ENCODE measurements around the gene TRPC1. TPM values are rescaled to one million over a fixed set of nuclear protein-coding genes. Genes with fewer than 3 reads are reported as not detected.

The TRPC1 gene
- polyA plus RNA-seq (2013, experiment 1 of 2) = 8.2 TPM
- 7.7 TPM for polyA plus RNA-seq (2013, experiment 2 of 2)

DNA sequence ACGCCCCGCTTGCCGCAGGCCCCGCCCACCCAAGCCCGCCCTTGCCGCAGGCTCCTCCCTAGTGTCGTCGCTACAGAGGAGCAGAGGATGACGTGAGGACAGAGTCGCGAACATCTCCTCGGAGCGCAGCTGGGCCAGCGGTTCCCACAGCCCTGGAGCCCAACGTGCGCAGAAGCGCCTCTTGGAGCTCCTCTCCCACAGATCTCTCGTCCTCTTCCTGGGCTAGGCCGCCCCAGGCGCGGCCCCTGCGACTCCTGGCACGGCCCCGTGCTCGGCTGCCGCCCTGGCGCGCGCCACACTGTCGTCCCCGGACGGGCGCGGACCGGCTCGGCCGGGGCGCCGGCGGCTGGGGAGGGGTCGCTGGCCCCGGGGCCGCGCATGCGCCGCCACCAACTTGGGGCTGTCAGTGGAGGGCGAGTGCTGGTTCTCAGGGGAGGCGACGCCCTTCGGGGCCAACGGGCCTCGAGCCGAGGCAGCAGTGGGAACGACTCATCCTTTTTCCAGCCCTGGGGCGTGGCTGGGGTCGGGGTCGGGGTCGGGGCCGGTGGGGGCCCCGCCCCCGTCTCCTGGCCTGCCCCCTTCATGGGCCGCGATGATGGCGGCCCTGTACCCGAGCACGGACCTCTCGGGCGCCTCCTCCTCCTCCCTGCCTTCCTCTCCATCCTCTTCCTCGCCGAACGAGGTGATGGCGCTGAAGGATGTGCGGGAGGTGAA, at the start of gene TRPC1:
Gene TRPC1 (plus strand): TSS at position 67 of the 714 bp plus-strand sequence. CDS start 526 bp downstream, at position 593.
- H3K4me1 ChIP-seq (ENCODE audit: control insufficient read depth, low read depth, low read length) = no peaks in the 10 kb centered on the region
- peak; percentile 96 for DNase-seq
- H2AK5ac ChIP-seq (ENCODE audit: low read length) = no peak within 1 kb of the TSS
- H3K4me2 ChIP-seq (ENCODE audit: low read length) = peak within 1 kb of the TSS; percentile 85
- WGBS (ENCODE audit: extremely low coverage, insufficient coverage, low lambda C conversion rate) = no CpG with 5 or more reads among the region's 73 CpGs
- H3K79me2 ChIP-seq (ENCODE audit: control insufficient read depth, insufficient read depth, low read length) = no peaks in the 10 kb centered on the region
- peak within 1 kb of the TSS; percentile 52 for H3K18ac ChIP-seq (ENCODE audit: low read length)
- peak within 1 kb of the TSS; percentile 98 for H3K56ac ChIP-seq (ENCODE audit: low read length)
- H3K4ac ChIP-seq (ENCODE audit: low read depth, low read length) = no peak within 1 kb of the TSS
- H4K5ac ChIP-seq (ENCODE audit: low read length) = peak within 1 kb of the TSS; percentile 17
- H4K8ac ChIP-seq (ENCODE audit: low read depth, low read length) = no peak within 1 kb of the TSS
- H3K23ac ChIP-seq (ENCODE audit: low read length) = peak within 1 kb of the TSS; percentile 81
- no peaks in the 10 kb centered on the region for H3K27me3 ChIP-seq (ENCODE audit: insufficient read depth, low read length, poor library complexity)
- H2BK15ac ChIP-seq (replicated peaks; ENCODE audit: low read depth) = no peak within 1 kb of the TSS
- H2BK120ac ChIP-seq (ENCODE audit: low read depth, low read length) = no peak within 1 kb of the TSS
- peak within 1 kb of the TSS; percentile 93 for H3K4me3 ChIP-seq (ENCODE audit: low read length)
- peak within 1 kb of the TSS; percentile 98 for H3K27ac ChIP-seq (ENCODE audit: low read depth, low read length)
- peaks cover 3% of the 10 kb centered on the region for H3K79me1 ChIP-seq (ENCODE audit: low read length)
- peak within 1 kb of the TSS; percentile 94 for H3K9ac ChIP-seq (ENCODE audit: low read length)
- H2BK5ac ChIP-seq (ENCODE audit: low read length) = peak within 1 kb of the TSS; percentile 82
- H3K36me3 ChIP-seq (ENCODE audit: control insufficient read depth, insufficient read depth, low read length) = no peaks in the 10 kb centered on the region

DNA sequence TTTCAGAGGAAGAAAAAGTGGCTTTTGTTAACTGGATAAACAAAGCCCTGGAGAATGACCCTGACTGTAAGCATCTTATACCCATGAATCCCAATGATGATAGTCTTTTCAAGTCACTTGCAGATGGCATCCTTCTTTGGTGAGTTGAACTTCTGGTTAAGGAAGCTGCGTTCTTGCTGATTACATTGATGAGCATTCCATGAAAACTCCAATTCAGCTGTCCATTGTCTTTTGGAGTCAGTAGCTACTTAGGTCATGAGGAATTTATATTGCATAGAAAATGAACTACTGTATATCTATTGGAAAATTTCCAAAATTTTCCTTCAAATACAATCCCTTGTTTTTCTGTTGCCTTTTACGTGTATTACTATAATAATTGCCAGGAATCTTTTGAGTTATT, 47.7 kb upstream of the TRPC1 start:
- WGBS (ENCODE audit: extremely low coverage, insufficient coverage, low lambda C conversion rate) = no CpG with 5 or more reads among the region's 2 CpGs
- Histone ChIP-seq H3K4ac (ENCODE audit: low read depth, low read length) (no peak overlapping the region), H2BK120ac (ENCODE audit: low read depth, low read length) (no peak overlapping the region), H3K4me2 (ENCODE audit: low read length) (no peak overlapping the region), H4K8ac (ENCODE audit: low read depth, low read length) (no peak overlapping the region), H3K36me3 (ENCODE audit: control insufficient read depth, insufficient read depth, low read length) (no peaks in the 10 kb centered on the region), H3K27me3 (ENCODE audit: insufficient read depth, low read length, poor library complexity) (no peaks in the 10 kb centered on the region), H3K56ac (ENCODE audit: low read length) (no peak overlapping the region), H2BK15ac (replicated peaks; ENCODE audit: low read depth) (no peak overlapping the region), H3K79me1 (ENCODE audit: low read length) (no peaks in the 10 kb centered on the region), H4K5ac (ENCODE audit: low read length) (no peak overlapping the region), H3K4me3 (ENCODE audit: low read length) (no peak overlapping the region), H3K23ac (ENCODE audit: low read length) (no peak overlapping the region), H3K79me2 (ENCODE audit: control insufficient read depth, insufficient read depth, low read length) (no peaks in the 10 kb centered on the region), H2AK5ac (ENCODE audit: low read length) (no peak overlapping the region), H2BK5ac (ENCODE audit: low read length) (no peak overlapping the region), H3K18ac (ENCODE audit: low read length) (no peak overlapping the region), H3K27ac (ENCODE audit: low read depth, low read length) (no peak overlapping the region), H3K4me1 (ENCODE audit: control insufficient read depth, low read depth, low read length) (no peaks in the 10 kb centered on the region), H3K9ac (ENCODE audit: low read length) (no peak overlapping the region)
- DNase-seq = no peak

DNA sequence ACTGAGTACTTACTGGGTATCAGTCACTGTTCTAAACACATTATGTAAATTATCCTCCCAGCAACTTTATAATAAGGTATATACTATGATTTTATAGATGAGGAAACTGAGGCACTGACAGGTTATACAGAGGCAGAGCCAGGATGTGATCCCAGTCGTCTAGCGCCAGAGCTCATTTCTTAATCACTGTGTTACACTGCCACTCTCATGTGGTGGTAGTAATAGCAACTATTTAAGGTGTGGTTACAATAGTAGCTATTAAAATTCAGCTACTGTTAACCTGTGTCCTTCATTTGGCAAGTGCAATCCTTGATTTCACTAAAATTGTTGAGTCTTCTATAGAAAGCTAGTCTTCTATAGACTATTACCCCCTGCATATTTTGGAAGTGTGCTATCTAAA, 43.1 kb upstream of the TRPC1 start:
- Histone ChIP-seq H2BK15ac (replicated peaks; ENCODE audit: low read depth) (no peak overlapping the region), H4K8ac (ENCODE audit: low read depth, low read length) (no peak overlapping the region), H2AK5ac (ENCODE audit: low read length) (no peak overlapping the region), H3K4ac (ENCODE audit: low read depth, low read length) (no peak overlapping the region), H4K5ac (ENCODE audit: low read length) (no peak overlapping the region), H3K4me3 (ENCODE audit: low read length) (no peak overlapping the region), H3K79me2 (ENCODE audit: control insufficient read depth, insufficient read depth, low read length) (no peaks in the 10 kb centered on the region), H3K23ac (ENCODE audit: low read length) (no peak overlapping the region), H3K18ac (ENCODE audit: low read length) (no peak overlapping the region), H3K9ac (ENCODE audit: low read length) (no peak overlapping the region), H3K56ac (ENCODE audit: low read length) (no peak overlapping the region), H3K79me1 (ENCODE audit: low read length) (no peaks in the 10 kb centered on the region), H3K4me2 (ENCODE audit: low read length) (no peak overlapping the region), H3K36me3 (ENCODE audit: control insufficient read depth, insufficient read depth, low read length) (no peaks in the 10 kb centered on the region), H3K27me3 (ENCODE audit: insufficient read depth, low read length, poor library complexity) (no peaks in the 10 kb centered on the region), H2BK5ac (ENCODE audit: low read length) (no peak overlapping the region), H3K27ac (ENCODE audit: low read depth, low read length) (no peak overlapping the region), H3K4me1 (ENCODE audit: control insufficient read depth, low read depth, low read length) (no peaks in the 10 kb centered on the region), H2BK120ac (ENCODE audit: low read depth, low read length) (no peak overlapping the region)
- no peak for DNase-seq
- WGBS (ENCODE audit: extremely low coverage, insufficient coverage, low lambda C conversion rate) = no CpG with 5 or more reads among the region's 2 CpGs

DNA sequence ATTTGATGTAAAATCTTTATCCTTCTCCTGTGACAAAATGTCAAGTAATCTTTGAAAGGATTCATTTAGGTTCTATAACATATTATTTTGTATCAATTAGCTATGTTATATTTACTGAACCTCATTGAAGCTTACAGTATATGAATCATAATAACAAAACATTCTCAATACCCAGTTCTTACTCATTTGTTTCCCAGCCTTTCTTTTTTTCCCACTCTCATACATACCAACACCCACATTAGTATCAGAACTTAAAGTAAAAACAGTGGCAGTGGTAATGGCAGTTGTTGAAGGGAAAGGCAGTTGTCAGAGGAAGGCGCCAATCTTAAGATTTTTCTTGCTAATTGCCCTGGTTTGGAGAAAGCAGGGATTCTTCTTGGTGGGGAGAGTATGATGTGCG, 33.2 kb upstream of the TRPC1 start:
- no CpG with 5 or more reads among the region's 2 CpGs for WGBS (ENCODE audit: extremely low coverage, insufficient coverage, low lambda C conversion rate)
- no peak overlapping the region for H3K4me3 ChIP-seq (ENCODE audit: low read length)
- H3K4ac ChIP-seq (ENCODE audit: low read depth, low read length) = no peak overlapping the region
- H3K27me3 ChIP-seq (ENCODE audit: insufficient read depth, low read length, poor library complexity) = peaks cover 2% of the 10 kb centered on the region
- no peak overlapping the region for H3K18ac ChIP-seq (ENCODE audit: low read length)
- H3K27ac ChIP-seq (ENCODE audit: low read depth, low read length) = no peak overlapping the region
- no peaks in the 10 kb centered on the region for H3K79me2 ChIP-seq (ENCODE audit: control insufficient read depth, insufficient read depth, low read length)
- no peak overlapping the region for H3K9ac ChIP-seq (ENCODE audit: low read length)
- no peak overlapping the region for H2BK15ac ChIP-seq (replicated peaks; ENCODE audit: low read depth)
- no peak overlapping the region for H3K23ac ChIP-seq (ENCODE audit: low read length)
- H3K36me3 ChIP-seq (ENCODE audit: control insufficient read depth, insufficient read depth, low read length) = no peaks in the 10 kb centered on the region
- no peak overlapping the region for H4K5ac ChIP-seq (ENCODE audit: low read length)
- H4K8ac ChIP-seq (ENCODE audit: low read depth, low read length) = no peak overlapping the region
- H3K4me2 ChIP-seq (ENCODE audit: low read length) = no peak overlapping the region
- no peak overlapping the region for H2AK5ac ChIP-seq (ENCODE audit: low read length)
- peaks cover 1% of the 10 kb centered on the region for H3K4me1 ChIP-seq (ENCODE audit: control insufficient read depth, low read depth, low read length)
- H2BK120ac ChIP-seq (ENCODE audit: low read depth, low read length) = no peak overlapping the region
- DNase-seq = no peak
- no peaks in the 10 kb centered on the region for H3K79me1 ChIP-seq (ENCODE audit: low read length)
- no peak overlapping the region for H2BK5ac ChIP-seq (ENCODE audit: low read length)
- no peak overlapping the region for H3K56ac ChIP-seq (ENCODE audit: low read length)

DNA sequence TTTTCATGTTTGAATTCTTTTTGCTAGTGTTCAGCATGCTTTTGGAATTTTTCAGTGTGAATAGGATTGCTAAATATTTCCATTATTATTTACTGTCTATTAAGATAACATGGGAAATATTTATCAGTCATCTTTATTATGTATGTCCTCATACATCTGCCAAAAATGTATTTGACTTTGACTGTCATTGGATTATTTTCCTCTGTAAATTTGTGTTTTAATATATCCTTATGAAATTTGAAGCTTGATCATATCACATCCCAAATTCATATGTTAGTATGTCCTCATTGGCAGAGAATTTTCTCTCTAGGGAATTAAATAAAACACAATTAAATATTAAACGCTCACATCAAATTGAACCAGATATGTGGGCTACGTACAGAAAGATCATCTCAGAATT, 32.3 kb upstream of the TRPC1 start:
- Histone ChIP-seq H3K23ac (ENCODE audit: low read length) (no peak overlapping the region), H4K5ac (ENCODE audit: low read length) (no peak overlapping the region), H3K18ac (ENCODE audit: low read length) (no peak overlapping the region), H3K4me2 (ENCODE audit: low read length) (no peak overlapping the region), H3K56ac (ENCODE audit: low read length) (no peak overlapping the region), H3K79me2 (ENCODE audit: control insufficient read depth, insufficient read depth, low read length) (no peaks in the 10 kb centered on the region), H3K4me3 (ENCODE audit: low read length) (no peak overlapping the region), H3K4me1 (ENCODE audit: control insufficient read depth, low read depth, low read length) (no peaks in the 10 kb centered on the region), H3K4ac (ENCODE audit: low read depth, low read length) (no peak overlapping the region), H3K9ac (ENCODE audit: low read length) (no peak overlapping the region), H2BK5ac (ENCODE audit: low read length) (no peak overlapping the region), H3K27me3 (ENCODE audit: insufficient read depth, low read length, poor library complexity) (no peaks in the 10 kb centered on the region), H2AK5ac (ENCODE audit: low read length) (no peak overlapping the region), H3K79me1 (ENCODE audit: low read length) (no peaks in the 10 kb centered on the region), H3K27ac (ENCODE audit: low read depth, low read length) (no peak overlapping the region), H4K8ac (ENCODE audit: low read depth, low read length) (no peak overlapping the region), H2BK120ac (ENCODE audit: low read depth, low read length) (no peak overlapping the region), H3K36me3 (ENCODE audit: control insufficient read depth, insufficient read depth, low read length) (no peaks in the 10 kb centered on the region), H2BK15ac (replicated peaks; ENCODE audit: low read depth) (no peak overlapping the region)
- no peak for DNase-seq
- WGBS (ENCODE audit: extremely low coverage, insufficient coverage, low lambda C conversion rate) = no CpG with 5 or more reads among the region's 2 CpGs

Data from mesendoderm (in vitro differentiated cells).